ENCODE data around the gene VPS8.

The VPS8 gene

GRCh38 chr3:185084901-185085300, 272.9 kb downstream of the VPS8 start:
- no peaks in the 10 kb centered on the region for H3K27me3 ChIP-seq (ENCODE audit: low read length)
- H3K27ac ChIP-seq (ENCODE audit: low read depth, low read length) = no peak overlapping the region
- H3K79me2 ChIP-seq (ENCODE audit: insufficient read depth, low read length) = no peaks in the 10 kb centered on the region
- H3K9ac ChIP-seq (ENCODE audit: low read length) = no peak overlapping the region
- no peak overlapping the region for H3K4me2 ChIP-seq (ENCODE audit: low read depth, low read length, poor library complexity, severe bottlenecking)
- no peaks in the 10 kb centered on the region for H4K20me1 ChIP-seq (ENCODE audit: low read depth, low read length)
- no peak overlapping the region for H3K4me3 ChIP-seq (ENCODE audit: insufficient read depth, low read length, poor library complexity, severe bottlenecking)
- no peaks in the 10 kb centered on the region for H3K9me3 ChIP-seq (ENCODE audit: insufficient read depth, low read length)
- TF ChIP-seq EZH2phosphoT487 (conservative IDR thresholded peaks at IDR 0.05; ENCODE audit: low read length) (no peak), CTCF (IDR thresholded peaks at IDR 0.05; ENCODE audit: insufficient read depth, low read length, poor library complexity, severe bottlenecking) (no peak)
- no peak overlapping the region for H2AFZ ChIP-seq (ENCODE audit: low read depth, low read length, severe bottlenecking)
- no peaks in the 10 kb centered on the region for H3K9me2 ChIP-seq (replicated peaks; ENCODE audit: insufficient read depth, low read length)
- H3K36me3 ChIP-seq (ENCODE audit: low read length) = no peaks in the 10 kb centered on the region
- H3F3A ChIP-seq (ENCODE audit: insufficient read depth) = no peaks in the 10 kb centered on the region

- no peak overlapping the region for H3K4me3 ChIP-seq (ENCODE audit: insufficient read depth, low read length, poor library complexity, severe bottlenecking)
These were observed 275.5 kb downstream of the VPS8 start for GRCh38 chr3:185087419-185087818.

GRCh38 chr3:185089343-185089742, 277.4 kb downstream of the VPS8 start:
- H3K36me3 ChIP-seq (ENCODE audit: low read length) = no peaks in the 10 kb centered on the region
- H3K79me2 ChIP-seq (ENCODE audit: insufficient read depth, low read length) = no peaks in the 10 kb centered on the region
- H4K20me1 ChIP-seq (ENCODE audit: low read depth, low read length) = no peaks in the 10 kb centered on the region
- no peak overlapping the region for H3K4me2 ChIP-seq (ENCODE audit: low read depth, low read length, poor library complexity, severe bottlenecking)
- no peak overlapping the region for H2AFZ ChIP-seq (ENCODE audit: low read depth, low read length, severe bottlenecking)
- H3K9me3 ChIP-seq (ENCODE audit: insufficient read depth, low read length) = no peaks in the 10 kb centered on the region
- no peak for TF ChIP-seq CTCF (IDR thresholded peaks at IDR 0.05; ENCODE audit: insufficient read depth, low read length, poor library complexity, severe bottlenecking)
- no peak for TF ChIP-seq EZH2phosphoT487 (conservative IDR thresholded peaks at IDR 0.05; ENCODE audit: low read length)
- no peak overlapping the region for H3K9ac ChIP-seq (ENCODE audit: low read length)
- no peaks in the 10 kb centered on the region for H3K9me2 ChIP-seq (replicated peaks; ENCODE audit: insufficient read depth, low read length)
- H3K4me3 ChIP-seq (ENCODE audit: insufficient read depth, low read length, poor library complexity, severe bottlenecking) = no peak overlapping the region
- no peaks in the 10 kb centered on the region for H3K27me3 ChIP-seq (ENCODE audit: low read length)
- no peak overlapping the region for H3K27ac ChIP-seq (ENCODE audit: low read depth, low read length)
- H3F3A ChIP-seq (ENCODE audit: insufficient read depth) = no peaks in the 10 kb centered on the region

More at GRCh38 chr3:185087419-185087818, 275.5 kb downstream of the VPS8 start:
- H3K4me2 ChIP-seq (ENCODE audit: low read depth, low read length, poor library complexity, severe bottlenecking) = no peak overlapping the region
- H3K27me3 ChIP-seq (ENCODE audit: low read length) = no peaks in the 10 kb centered on the region
- H3K36me3 ChIP-seq (ENCODE audit: low read length) = no peaks in the 10 kb centered on the region
- no peak overlapping the region for H3K9ac ChIP-seq (ENCODE audit: low read length)
- no peak overlapping the region for H2AFZ ChIP-seq (ENCODE audit: low read depth, low read length, severe bottlenecking)
- H3K79me2 ChIP-seq (ENCODE audit: insufficient read depth, low read length) = no peaks in the 10 kb centered on the region
- H3K27ac ChIP-seq (ENCODE audit: low read depth, low read length) = no peak overlapping the region
- no peaks in the 10 kb centered on the region for H3F3A ChIP-seq (ENCODE audit: insufficient read depth)
- H3K9me3 ChIP-seq (ENCODE audit: insufficient read depth, low read length) = no peaks in the 10 kb centered on the region
- no peaks in the 10 kb centered on the region for H3K9me2 ChIP-seq (replicated peaks; ENCODE audit: insufficient read depth, low read length)
- no peaks in the 10 kb centered on the region for H4K20me1 ChIP-seq (ENCODE audit: low read depth, low read length)
- TF ChIP-seq EZH2phosphoT487 (conservative IDR thresholded peaks at IDR 0.05; ENCODE audit: low read length) (no peak), CTCF (IDR thresholded peaks at IDR 0.05; ENCODE audit: insufficient read depth, low read length, poor library complexity, severe bottlenecking) (no peak)

Measured in SU-DHL-6 (cell line).